ENCODE measurements around the gene COX7A1.

Gene COX7A1

GRCh38 chr19:36111200-36111539 lies 41.1 kb downstream of the COX7A1 start:
- DNase-seq (ENCODE audit: low read depth): no peak

- DNase-seq (ENCODE audit: low read depth): no peak
These were observed 41.6 kb downstream of the COX7A1 start, which contains the start of gene OVOL3 for GRCh38 chr19:36110487-36111199. Gene OVOL3, plus strand, starts transcription at chr19:36111143. Its CDS starts 60 bp downstream, at chr19:36111203.

GRCh38 chr19:36108684-36109083 lies 43.6 kb downstream of the COX7A1 start:
- no peak for DNase-seq (ENCODE audit: low read depth)

GRCh38 chr19:36106991-36107390 lies 45.3 kb downstream of the COX7A1 start:
- DNase-seq (ENCODE audit: low read depth): no peak

- no peak for DNase-seq (ENCODE audit: low read depth)
These were observed 45.8 kb downstream of the COX7A1 start for GRCh38 chr19:36106441-36106840.

- no peak for DNase-seq (ENCODE audit: low read depth)
These were observed 48.2 kb downstream of the COX7A1 start for GRCh38 chr19:36103842-36104552.

GRCh38 chr19:36103040-36103626 lies 49.1 kb downstream of the COX7A1 start:
- no peak for DNase-seq (ENCODE audit: low read depth)

- DNase-seq (ENCODE audit: low read depth): no peak
These were observed 50.5 kb downstream of the COX7A1 start for GRCh38 chr19:36101550-36102327.
